CD4-positive, alpha-beta T cell treated with Interleukin-17A for 4 hours (primary cell): ENCODE measurements around the gene SLC30A4.
"Not testable (repeated sequence)": the region's sequence is repeated elsewhere in the genome, so short reads cannot be mapped to it uniquely, and the experiment has no call there.

ENCODE experiments used
- DNase-seq: peaks from one replicate; pipeline ENCODE4 v3.0.0-alpha.2; 2020; ENCODE audit warnings: mixed read lengths

SLC30A4 gene

GRCh38 chr15:45522328-45523165, at the start of gene SLC30A4:
Gene SLC30A4 (minus strand): TSS chr15:45522755. CDS start chr15:45522354, 401 bp downstream.
- peak; percentile 74 for DNase-seq

GRCh38 chr15:45555934-45556608, 33.5 kb upstream of the SLC30A4 start:
- DNase-seq = no peak

GRCh38 chr15:45551676-45552075, 29.1 kb upstream of the SLC30A4 start:
- no peak for DNase-seq

- no peak for DNase-seq
These were observed 27.9 kb upstream of the SLC30A4 start for GRCh38 chr15:45550436-45550835.

GRCh38 chr15:45549541-45550220, 27.1 kb upstream of the SLC30A4 start:
- DNase-seq = no peak

- no peak for DNase-seq
These were observed 26.4 kb upstream of the SLC30A4 start for GRCh38 chr15:45548753-45549520.

GRCh38 chr15:45546789-45547188, 24.2 kb upstream of the SLC30A4 start:
- no peak for DNase-seq

GRCh38 chr15:45544266-45545023, 21.9 kb upstream of the SLC30A4 start:
- no peak for DNase-seq

GRCh38 chr15:45543051-45543450, 20.5 kb upstream of the SLC30A4 start:
- DNase-seq = no peak

GRCh38 chr15:45540531-45540930, 18.0 kb upstream of the SLC30A4 start:
- DNase-seq = no peak

- DNase-seq = no peak
These were observed 17.1 kb upstream of the SLC30A4 start for GRCh38 chr15:45539680-45540079.

- no peak for DNase-seq
These were observed 14.4 kb upstream of the SLC30A4 start for GRCh38 chr15:45536934-45537333.

GRCh38 chr15:45535486-45536042, 13.0 kb upstream of the SLC30A4 start:
- DNase-seq = no peak

GRCh38 chr15:45534821-45535220, 12.3 kb upstream of the SLC30A4 start:
- DNase-seq = no peak

GRCh38 chr15:45532892-45533291, 10.3 kb upstream of the SLC30A4 start:
- DNase-seq = not testable (repeated sequence)

- DNase-seq = no peak
These were observed 7.1 kb upstream of the SLC30A4 start for GRCh38 chr15:45529613-45530012.

- no peak for DNase-seq
These were observed 4.5 kb upstream of the SLC30A4 start for GRCh38 chr15:45527086-45527485.

GRCh38 chr15:45523166-45523460, 558 bp upstream of the SLC30A4 start:
- DNase-seq = no peak

- DNase-seq = peak; percentile 11
These were observed 793 bp downstream of the SLC30A4 start for GRCh38 chr15:45521596-45522327.

GRCh38 chr15:45510758-45511280, 11.7 kb downstream of the SLC30A4 start:
- no peak for DNase-seq

- DNase-seq = not testable (repeated sequence)
These were observed 15.4 kb downstream of the SLC30A4 start for GRCh38 chr15:45507143-45507542.
